ENCODE data around the gene PRELID3B. TPM values are rescaled to one million over a fixed set of nuclear protein-coding genes. Genes with fewer than 3 reads are reported as not detected.

Gene PRELID3B
- total RNA-seq, 3 donors from 2014 or later, result 43.7 to 55.4 (median 52.4) TPM

- Histone ChIP-seq H3K36me3 (no peaks in the 10 kb centered on the region), H3K27ac (no peak overlapping the region), H3K27me3 (no peaks in the 10 kb centered on the region), H3K4me3 (no peak overlapping the region), H3K4me1 (no peaks in the 10 kb centered on the region), H3K9me3 (no peaks in the 10 kb centered on the region)
- intact Hi-C loops (cut with DNase I; ENCODE audit: low total_unique reads), result no loop called here
- no peak for DNase-seq (ENCODE audit: low spot score in 2 of 2)
- TF ChIP-seq CTCF (IDR thresholded peaks at IDR 0.05), result no peak
- TF ChIP-seq POLR2A (IDR thresholded peaks at IDR 0.05), result no peak
- no peak for TF ChIP-seq POLR2AphosphoS5 (IDR thresholded peaks at IDR 0.05)
These were observed 24.9 kb downstream of the PRELID3B start for GRCh38 chr20:59017493-59018231.

- TF ChIP-seq CTCF (IDR thresholded peaks at IDR 0.05) (no peak), POLR2AphosphoS5 (IDR thresholded peaks at IDR 0.05) (no peak), POLR2A (IDR thresholded peaks at IDR 0.05) (no peak)
- Histone ChIP-seq H3K27ac (no peak overlapping the region), H3K36me3 (no peaks in the 10 kb centered on the region), H3K4me1 (no peaks in the 10 kb centered on the region), H3K4me3 (no peak overlapping the region), H3K9me3 (no peaks in the 10 kb centered on the region), H3K27me3 (no peaks in the 10 kb centered on the region)
- intact Hi-C loops (cut with DNase I; ENCODE audit: low total_unique reads), result no loop called here
- DNase-seq (ENCODE audit: low spot score in 2 of 2), result no peak
These were observed 25.6 kb downstream of the PRELID3B start for GRCh38 chr20:59016795-59017492.

GRCh38 chr20:59015812-59016711, 26.5 kb downstream of the PRELID3B start:
- intact Hi-C loops (cut with DNase I; ENCODE audit: low total_unique reads), result no loop called here
- Histone ChIP-seq H3K27ac (no peak overlapping the region), H3K4me1 (no peaks in the 10 kb centered on the region), H3K36me3 (no peaks in the 10 kb centered on the region), H3K4me3 (no peak overlapping the region), H3K27me3 (no peaks in the 10 kb centered on the region), H3K9me3 (no peaks in the 10 kb centered on the region)
- DNase-seq (ENCODE audit: low spot score in 2 of 2), result no peak
- TF ChIP-seq POLR2AphosphoS5 (IDR thresholded peaks at IDR 0.05) (no peak), CTCF (IDR thresholded peaks at IDR 0.05) (no peak), POLR2A (IDR thresholded peaks at IDR 0.05) (no peak)

- H3K4me3 ChIP-seq, result no peak overlapping the region
These were observed 27.2 kb downstream of the PRELID3B start for GRCh38 chr20:59015411-59015810.

More at GRCh38 chr20:59015411-59015810, 27.2 kb downstream of the PRELID3B start:
- Histone ChIP-seq H3K27ac (no peak overlapping the region), H3K36me3 (no peaks in the 10 kb centered on the region), H3K27me3 (no peaks in the 10 kb centered on the region), H3K9me3 (no peaks in the 10 kb centered on the region), H3K4me1 (peaks cover under 1 to 3% of the 10 kb centered on the region in 2 donors)
- TF ChIP-seq POLR2AphosphoS5 (IDR thresholded peaks at IDR 0.05) (no peak), POLR2A (IDR thresholded peaks at IDR 0.05) (no peak), CTCF (IDR thresholded peaks at IDR 0.05) (no peak)
- DNase-seq (ENCODE audit: low spot score in 2 of 2), result no peak
- intact Hi-C loops (cut with DNase I; ENCODE audit: low total_unique reads), result no loop called here
